ENCODE data around the gene LAYN.

LAYN gene

GRCh38 chr11:111607751-111608150 is 67.2 kb downstream of the LAYN start:
- no peaks in the 10 kb centered on the region for H3K27me3 ChIP-seq
- H3K4me3 ChIP-seq (ENCODE audit: low read depth, low read length), result no peak overlapping the region
- no peaks in the 10 kb centered on the region for H3K9me3 ChIP-seq
- H3K4me1 ChIP-seq, result 0 out of 2 replicates have a peak, but pooled peaks cover 5% of the 10 kb centered on the region
- DNase-seq, result no peak
- TF ChIP-seq, protein P1, sequence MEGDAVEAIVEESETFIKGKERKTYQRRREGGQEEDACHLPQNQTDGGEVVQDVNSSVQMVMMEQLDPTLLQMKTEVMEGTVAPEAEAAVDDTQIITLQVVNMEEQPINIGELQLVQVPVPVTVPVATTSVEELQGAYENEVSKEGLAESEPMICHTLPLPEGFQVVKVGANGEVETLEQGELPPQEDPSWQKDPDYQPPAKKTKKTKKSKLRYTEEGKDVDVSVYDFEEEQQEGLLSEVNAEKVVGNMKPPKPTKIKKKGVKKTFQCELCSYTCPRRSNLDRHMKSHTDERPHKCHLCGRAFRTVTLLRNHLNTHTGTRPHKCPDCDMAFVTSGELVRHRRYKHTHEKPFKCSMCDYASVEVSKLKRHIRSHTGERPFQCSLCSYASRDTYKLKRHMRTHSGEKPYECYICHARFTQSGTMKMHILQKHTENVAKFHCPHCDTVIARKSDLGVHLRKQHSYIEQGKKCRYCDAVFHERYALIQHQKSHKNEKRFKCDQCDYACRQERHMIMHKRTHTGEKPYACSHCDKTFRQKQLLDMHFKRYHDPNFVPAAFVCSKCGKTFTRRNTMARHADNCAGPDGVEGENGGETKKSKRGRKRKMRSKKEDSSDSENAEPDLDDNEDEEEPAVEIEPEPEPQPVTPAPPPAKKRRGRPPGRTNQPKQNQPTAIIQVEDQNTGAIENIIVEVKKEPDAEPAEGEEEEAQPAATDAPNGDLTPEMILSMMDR (IDR thresholded peaks at IDR 0.05; ENCODE audit: low read depth, low read length), result no peak
- no peaks in the 10 kb centered on the region for H3K36me3 ChIP-seq
